ENCODE measurements around the gene PDE4B.

PDE4B gene

DNA sequence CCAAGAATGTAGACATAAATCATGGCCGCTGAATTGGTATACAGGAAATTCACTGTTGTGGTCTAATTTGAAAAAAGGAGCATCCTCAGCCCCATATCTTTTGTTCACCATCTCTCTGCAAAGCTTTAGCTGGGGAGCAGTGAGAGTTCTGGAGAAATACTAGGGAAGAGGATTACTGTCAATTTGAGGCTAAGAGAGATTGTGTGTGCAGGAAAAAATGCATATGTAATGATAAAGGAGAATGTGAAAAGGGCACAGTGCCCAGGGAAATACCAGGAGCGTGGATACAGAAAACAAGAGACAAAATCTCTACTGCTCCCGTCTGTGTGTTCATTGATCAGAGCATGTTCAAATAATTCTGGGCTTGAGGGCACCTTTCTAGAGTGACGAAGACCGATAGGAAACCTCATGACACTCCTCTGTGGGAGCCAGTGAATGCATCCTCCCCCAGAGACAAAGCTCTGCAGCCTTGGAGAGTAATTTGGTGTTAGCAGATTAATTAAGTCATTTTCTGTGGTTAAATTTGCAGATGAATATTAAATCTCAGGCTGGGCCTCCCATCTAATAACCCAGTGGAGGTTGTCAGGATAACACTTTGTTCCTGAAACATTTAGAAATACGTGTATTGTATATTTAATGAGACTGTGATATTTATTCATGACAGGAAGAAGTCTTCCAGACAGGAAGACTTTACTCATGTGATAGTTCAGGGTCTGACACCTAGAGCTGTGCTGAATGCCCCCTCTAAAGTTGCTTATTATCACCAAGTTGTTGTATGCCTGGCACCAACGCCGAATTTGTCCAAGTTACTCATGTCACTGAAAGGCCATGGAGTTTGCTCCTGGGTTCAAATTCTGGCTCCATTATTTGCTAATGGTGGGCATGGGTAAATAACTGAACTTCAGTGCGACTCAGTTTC lies 453.9 kb downstream of the PDE4B start:
- DNase-seq = no peak

DNA sequence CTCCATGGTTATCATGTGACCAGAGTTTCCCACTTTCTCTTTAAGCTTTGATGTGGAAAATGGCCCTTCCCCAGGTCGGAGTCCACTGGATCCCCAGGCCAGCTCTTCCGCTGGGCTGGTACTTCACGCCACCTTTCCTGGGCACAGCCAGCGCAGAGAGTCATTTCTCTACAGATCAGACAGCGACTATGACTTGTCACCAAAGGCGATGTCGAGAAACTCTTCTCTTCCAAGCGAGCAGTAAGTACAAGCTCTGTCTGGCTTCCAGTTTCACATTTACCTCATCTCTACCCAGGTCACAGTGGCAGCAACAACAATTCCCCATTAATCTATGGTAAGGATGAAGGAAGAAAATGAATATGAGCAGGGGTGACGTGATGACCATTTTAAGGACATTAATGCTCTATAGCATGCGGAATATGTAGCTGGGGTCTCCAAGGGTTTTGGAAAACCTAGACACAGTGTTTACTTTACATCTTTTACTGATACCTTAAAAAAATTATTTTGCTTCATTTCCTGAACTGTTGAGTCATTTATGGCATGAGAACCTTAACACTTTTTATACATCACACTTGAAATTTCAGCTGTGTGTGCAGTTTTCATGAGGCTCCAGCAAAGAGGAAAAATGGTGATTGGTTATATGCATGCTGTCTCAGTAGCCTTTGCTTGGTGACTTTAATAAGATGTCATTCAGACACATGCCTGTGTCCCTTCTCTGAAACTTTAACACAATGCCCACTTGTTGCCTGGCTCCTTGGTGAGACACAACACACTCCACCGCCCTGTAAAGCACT lies 454.9 kb downstream of the PDE4B start:
- no peak for DNase-seq

DNA sequence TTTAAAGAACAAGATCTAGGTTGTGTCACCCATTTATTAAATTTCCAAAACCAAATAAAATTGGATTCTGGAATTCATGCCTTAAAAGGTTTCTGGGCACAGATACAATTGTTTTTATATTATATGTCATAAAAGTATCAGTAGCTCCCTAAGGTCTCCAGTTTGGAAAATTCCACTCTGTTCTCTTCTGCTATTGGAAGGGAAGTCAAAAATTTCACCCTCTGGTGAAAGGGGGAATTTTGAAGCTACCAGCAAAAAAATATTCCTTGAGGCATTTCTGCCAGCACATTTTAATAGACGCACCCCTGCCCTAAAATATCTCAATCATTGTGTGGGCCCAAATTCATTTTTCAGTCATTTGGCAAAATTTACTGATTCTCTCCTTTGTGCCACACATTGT lies 455.6 kb downstream of the PDE4B start:
- no peak for DNase-seq

DNA sequence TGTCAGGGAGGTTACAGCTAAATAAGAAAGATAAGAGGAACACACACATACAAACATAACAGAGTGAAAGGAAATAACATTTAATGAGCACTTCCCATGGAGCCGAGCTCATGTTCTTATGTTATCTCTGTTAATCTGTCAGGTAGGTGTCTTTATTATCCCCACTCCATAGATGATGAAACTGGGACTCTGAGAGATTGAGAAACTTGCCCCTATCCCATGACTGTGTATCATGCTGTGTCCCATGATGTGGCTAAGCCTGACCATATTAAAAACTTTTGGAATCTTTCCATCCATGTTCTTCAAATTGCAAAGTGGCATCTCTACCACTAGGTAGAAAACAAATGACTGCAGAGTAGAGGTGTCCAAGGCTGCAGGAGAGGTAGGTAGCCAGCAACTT lies 456.1 kb downstream of the PDE4B start:
- DNase-seq = no peak

DNA sequence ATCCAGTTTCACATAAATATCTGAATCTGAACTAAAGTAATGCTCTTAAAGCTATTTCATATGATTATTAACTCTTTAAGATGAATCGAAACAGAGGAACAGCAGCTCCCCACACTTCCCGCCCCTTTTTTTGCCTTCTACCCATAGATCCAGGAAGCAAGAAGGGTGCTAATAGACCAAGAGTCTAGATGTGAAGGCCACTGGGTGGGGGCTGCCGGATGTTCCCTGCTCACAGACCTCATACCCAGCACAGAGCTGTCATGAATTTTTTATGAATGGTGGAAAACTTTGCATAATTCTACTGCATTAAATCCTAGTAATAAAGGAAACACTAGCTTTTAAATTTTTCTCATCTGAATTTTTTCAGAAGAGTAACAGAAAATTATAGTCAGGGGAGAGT lies 457.4 kb downstream of the PDE4B start:
- DNase-seq = no peak

DNA sequence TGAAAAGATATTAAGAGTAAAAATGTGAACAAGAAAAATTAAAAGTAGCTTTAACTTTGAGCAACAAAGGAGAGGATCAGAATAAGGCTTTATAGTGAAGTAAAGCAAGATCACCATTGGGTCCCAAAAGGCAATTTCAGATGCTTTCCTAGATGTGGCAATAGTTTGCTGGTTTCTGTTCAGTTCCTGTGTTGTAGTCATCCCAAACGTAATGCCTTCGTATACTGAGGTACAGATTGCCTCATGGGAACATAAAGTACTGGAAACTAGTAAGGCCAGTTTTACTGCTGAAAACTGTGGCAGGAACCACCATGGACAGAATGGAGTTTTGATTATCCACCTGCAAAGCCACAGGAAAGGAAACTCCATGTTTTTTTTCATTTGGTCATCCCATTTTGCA lies 457.8 kb downstream of the PDE4B start:
- no peak for DNase-seq

DNA sequence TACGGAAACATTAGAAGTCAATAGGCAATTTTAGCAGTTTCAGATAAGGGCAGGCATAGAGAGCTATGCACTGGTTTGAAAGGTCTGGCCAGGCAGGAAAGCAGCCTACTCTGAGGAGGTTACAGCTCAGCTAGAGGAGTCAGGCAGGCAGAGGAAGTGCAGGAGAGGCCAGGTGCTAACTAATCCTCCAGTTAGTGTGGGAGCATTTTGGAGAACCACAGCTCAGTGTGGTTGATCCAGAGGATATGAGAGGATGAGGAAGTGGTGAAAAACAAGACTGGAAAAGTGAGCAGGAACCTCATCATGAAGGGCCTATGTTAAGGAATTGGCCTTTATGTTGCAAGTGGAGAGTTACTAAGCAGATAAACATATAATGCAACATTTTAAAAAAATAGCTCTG lies 458.9 kb downstream of the PDE4B start:
- no peak for DNase-seq

DNA sequence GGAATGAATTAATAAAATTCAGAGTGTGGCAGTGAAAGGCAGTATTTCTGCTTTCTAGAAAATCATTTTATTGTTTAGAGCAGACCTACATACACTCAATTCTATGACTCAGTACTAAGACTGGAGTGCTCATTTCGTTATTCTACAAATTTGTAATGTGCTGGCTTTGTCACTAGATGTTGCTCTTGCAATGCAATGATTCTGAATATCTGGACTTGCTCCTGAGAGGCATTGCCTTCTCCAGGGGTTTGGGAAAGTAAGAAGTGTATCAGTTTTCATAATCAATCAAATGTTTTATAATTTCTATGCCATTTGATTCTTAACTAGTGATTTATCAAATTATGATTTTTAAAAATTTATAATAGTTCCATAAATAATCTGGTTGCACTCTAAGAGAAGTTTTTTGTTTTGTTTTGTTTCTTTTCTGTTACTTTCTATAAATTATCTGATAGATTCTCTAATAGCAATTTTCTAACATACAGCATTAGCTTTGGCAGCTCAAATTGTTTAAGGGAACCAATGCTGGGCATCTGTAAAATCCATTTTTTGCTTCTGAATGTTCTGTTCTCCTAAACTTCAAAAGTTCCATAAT lies 460.7 kb downstream of the PDE4B start:
- no peak for DNase-seq

DNA sequence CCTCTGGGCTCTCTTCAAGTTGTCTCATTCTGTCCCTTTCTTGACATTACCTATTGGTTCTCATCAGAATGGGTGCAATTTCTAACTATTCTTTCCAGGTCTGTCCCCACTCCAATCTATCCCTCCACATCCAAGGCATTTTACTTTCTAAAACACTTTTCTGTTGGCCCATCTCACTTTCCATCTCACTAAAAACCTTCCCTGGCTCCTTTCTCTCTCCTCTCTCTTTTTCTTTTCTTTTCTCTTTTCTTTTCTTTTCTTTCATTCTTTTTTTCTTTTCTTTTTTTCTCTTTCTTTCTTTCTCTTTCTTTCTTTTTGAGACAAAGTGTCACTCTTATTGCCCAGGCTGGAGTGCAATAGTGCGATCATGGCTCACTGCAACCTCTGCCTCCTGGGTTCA lies 462.1 kb downstream of the PDE4B start:
- no peak for DNase-seq

DNA sequence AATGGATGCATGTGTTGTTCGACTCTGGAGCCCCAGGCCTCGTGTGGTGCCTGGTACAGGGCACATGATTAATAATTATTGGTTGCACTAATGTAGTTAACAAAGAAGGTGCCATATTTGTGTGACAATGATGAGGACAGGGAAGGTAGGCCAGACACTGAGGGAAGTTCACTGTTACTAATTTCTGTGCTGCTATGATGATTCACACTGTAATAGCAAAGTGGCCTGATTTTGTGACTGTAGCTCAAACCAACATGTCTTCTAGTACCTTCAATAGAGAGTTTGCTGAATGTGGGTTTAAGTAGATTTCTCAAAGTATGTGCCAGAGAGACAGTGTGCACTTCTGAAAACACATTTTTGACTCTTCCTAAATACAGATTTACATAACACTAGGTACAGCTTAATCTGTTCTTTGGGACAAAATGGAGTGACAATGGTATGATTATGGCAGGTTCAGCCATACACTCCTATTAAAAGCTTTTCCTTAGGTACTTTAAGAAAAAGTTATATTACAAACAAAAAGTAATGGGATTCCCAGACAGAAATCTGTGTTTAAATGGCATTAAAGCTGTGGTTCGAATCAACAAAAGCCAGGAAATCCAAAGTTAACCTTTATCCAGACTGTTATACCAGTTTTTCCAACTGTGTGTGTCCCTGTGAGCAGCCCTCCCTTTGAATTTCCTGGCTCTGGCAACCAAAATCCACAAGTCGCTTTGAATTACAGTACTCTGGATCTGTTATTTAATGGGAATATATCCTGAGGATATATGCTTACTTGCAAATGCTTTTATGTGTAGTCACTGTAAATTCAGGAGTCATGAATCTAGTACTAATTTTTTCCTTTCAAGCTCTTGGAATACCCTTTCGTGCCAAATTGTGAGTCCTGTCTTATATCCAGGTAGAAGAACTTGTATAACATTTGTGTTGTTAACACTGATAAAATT lies 464.2 kb downstream of the PDE4B start:
- no peak for DNase-seq

DNA sequence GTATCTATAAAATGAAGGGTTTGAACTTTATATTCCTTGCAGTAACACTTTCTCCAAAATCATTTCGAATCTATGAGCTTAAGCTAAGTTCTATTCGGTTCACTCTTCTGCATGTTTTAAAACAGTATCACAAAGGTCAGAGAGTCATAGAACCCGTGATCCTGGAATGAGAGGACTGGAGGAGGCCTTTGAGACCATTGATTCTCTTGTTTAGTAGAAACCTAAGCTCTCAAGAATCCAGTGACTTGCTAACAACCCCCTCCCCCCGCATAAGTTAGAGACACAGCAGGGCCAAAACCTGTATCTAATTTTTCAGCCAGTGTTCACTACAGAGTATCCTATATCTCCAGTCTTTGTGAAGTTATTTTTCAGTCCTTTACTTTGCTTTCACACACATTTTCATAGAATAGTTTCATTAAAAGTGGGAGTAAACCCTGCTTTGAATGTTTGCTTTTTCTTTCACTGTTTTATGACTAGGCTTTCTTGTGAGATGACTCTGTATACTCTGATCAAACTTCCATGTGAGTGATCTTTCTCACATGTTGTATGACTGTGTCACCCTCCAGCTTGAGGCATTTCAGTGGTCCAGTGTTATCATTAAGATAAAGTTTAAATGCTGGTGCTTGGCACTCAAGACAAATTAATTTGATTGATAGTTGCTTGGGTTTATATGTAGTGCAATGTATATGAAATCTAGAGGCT lies 465.9 kb downstream of the PDE4B start:
- no peak for DNase-seq

DNA sequence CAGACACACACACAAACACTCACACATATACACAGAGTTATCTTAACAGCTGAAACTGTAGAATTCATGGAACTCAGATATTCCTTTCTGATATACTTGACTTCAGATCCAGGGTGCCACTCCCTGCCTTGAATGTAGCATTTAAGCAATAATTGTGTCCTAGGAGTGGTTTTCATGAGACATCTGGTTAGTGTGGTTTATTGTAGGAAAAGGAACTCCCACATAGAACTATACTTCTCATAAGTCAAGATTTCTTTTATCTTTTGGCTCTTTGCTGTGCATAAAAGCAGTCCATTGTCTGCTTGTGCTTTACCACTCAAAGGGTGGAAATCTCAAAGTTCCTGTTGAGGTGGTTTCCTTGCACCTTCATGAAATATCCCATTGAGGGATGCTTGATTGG lies 468.7 kb downstream of the PDE4B start:
- no peak for DNase-seq

DNA sequence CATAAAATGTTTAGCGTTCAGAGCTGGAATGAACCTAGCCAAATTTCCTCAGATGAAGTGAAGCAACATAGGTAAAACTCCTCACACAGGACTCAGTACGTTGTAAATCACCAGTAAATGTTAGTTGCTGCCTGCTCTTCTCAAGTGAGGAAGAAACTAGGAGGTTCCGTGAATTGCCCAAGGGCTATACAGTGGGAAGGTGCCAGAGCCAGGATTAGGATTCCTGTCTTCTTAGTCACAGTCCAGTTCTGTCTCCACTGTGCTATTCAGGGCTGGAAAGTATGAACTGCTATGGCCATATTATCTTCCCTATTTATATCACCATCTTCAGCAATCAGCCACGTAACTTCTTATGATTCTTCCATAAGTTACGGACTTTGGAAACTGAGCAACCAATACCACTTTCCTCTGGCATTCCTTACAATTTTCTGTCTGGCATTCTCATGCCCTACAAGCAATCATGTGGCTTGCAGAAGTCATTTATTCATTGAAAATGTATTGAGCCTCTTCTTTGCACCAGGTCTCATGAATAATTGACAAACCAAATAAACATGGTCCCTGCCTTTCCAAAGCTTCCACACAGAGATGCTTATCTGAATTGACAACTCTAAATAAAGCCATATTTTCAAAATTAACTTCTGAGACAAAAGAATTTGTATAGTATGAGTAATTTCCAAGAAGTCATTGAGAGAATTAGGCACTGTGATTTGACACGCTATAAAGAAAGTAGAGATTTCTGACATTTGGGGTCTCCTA lies 469.7 kb downstream of the PDE4B start:
- no peak for DNase-seq

DNA sequence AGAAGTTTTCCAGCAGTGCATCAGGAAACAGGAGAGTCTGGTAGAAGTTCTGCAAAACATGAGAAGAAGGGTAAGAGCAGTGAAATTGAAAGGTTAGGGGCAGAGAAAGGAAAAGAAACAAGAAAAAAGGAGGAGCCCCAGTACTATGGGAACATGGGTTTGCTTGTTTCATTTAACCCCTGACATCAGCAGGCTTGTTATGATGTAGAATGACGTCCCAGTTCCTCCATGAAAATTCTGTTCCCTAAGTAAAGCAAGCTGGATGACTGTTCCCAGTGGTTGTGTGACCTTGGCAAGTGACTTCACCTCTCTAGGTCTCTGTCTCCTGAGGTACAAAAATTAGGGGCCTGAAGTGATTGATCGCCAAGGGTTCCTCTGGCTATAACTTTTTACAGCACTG lies 472.6 kb downstream of the PDE4B start:
- no peak for DNase-seq

DNA sequence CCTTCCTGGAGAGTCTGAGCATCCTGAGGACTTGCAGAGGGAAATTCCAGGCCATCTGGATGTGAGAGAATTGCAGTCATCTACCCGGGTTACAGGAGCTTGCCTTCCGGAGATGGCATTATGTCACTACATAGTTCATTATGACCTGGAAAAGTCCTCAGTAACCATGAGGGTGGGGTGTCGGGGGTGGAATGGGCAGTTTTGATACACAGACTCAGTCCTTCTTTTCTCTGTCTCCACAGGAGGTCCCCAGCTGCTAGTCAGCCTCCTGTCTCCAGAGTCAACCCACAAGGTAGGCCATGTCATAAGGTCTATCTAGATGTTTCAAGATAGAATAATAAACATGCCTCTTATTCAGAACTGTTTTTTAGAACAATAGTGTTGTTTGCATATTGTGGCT lies 473.1 kb downstream of the PDE4B start:
- no peak for DNase-seq

DNA sequence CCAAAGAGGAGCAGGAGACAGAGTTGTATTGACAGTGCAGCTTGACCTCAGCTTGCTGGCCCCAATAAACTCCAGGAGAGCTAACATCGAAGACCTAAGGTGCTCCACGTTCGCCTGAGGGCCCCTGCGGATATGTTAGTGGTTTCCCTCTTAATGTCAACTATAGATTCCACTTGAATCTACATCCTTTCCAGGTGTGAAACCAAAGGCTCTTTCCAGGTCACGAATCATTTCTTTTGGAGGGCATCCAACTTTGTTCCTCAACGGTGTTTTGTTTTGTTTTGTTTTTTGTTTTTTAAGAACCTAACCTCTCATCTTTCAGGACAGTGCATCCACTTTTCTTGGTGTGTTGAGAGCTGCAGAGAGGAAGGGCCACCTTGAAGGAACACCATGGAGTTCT lies 473.7 kb downstream of the PDE4B start:
- no peak for DNase-seq

DNA sequence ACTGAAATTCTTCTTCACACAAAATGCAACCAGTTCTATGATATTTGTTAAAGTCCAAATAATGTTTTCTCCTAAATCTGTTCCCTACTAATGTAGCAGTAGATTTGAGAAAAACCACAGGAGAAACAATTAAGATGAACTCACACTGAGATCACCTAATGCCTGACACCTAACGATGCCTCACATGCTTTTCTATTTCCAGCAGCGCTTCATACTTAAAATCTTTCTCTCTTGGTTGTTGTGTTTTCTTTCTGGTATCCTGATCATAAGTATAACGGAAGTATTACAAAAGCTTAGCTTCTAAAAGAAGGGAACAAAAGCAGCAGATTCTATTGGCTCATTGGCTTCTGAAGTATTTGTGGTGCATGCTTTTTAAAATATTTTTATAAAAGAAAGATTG lies 474.1 kb downstream of the PDE4B start:
- no peak for DNase-seq

DNA sequence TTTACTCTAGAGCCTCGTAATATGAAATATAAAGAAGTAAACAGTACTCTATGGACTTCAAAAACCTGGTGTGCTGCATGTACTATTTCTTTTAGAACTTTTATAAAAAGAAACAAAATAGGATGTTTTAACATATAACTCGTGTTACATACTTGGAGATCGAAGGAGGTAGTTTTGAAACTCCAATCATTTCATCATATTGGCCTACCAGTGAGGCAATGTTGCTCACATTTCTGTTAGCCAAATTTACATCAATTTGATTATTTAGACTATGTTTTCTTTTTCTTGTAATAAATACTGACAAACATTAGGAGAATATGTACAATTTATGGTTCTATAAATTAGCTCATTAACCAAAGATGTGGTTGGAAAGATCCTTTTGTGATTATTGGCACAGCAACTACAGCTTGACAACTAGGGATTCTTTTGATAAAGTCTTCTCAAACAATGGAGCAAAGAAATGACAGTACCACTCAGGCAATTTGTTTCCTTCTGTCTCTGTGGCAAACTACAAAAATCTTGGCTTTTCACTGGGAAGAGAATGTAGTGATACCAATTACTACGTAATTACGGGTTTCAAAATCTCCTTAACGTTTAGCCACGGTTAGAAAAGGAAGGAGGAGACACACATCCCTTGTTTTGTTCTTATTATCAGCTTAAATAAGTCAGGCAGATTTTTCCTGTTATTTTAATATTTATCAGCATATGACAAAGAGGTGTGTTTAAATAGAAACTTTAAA lies 474.7 kb downstream of the PDE4B start:
- DNase-seq = no peak

DNA sequence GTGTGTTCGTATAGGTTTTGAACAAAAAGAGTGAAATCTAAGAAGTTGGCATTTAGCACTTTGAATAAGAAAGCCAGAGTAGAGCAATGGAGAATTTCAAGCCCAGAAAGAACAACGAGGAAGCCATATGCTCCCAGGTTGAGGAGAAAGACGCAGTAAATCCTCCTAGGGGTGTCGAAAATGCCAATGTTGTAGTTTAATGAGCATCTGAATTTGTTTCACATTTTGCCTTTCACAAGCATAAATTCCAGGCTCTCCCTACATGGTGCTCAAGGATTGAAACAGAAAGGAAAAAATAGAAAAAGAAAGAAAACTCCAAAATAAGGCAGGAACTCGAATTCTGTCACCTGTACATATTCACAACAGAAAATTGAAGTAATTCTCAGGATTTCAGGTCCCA lies 476.5 kb downstream of the PDE4B start:
- DNase-seq = no peak

DNA sequence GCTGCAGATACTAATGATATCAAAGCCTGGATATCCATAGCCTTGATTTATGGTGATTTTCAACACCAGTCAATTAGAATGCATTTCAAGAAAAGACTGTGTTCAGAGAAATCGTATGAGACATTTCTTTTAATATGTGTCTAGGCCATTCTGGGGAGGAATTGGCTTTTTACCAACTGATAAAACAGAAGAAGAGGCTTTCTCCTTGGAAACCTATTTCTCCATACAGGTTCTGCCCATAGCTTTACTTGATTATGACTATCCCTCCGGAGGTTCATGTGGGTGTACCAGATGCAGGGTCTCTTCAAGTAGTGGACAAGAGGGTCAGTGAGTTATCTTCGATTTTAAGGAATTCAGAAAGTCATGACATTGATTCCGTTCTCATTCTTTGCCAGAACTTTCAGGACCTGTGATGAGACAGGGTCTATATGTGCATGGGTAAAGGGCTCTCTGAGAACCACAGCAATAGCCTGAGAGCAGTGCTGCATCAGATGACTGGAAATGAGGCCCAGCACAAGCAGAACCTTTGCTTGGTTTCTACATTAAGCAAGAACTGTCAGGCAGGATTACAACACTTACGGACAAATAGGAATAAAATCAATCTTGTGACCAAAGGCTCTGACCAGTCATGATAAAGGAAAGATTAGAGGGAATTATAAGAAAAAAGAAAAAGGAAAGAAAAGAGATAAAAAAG lies 477.6 kb downstream of the PDE4B start:
- no peak for DNase-seq

Measured in activated T-cell treated with anti-CD3 and anti-CD28 coated beads for 4 hours (primary cell).